Adrenal gland (tissue), 5 donors: ENCODE data around the gene IGFBPL1.

Source experiments
- POLR2A ChIP-seq, 2 donors: fragments of 450-650 bp; IDR thresholded peaks; one replicate each; pipeline ENCODE4 v1.6.1; 2017; ENCODE audit warnings: antibody characterized with exemption in 2 of 2, mild to moderate bottlenecking in 2 of 2, moderate library complexity in 1 of 2
- TF ChIP-seq, protein P1 (sequence below), 6 experiments: fragments of 450-650 bp in 4 of 6; fragments of 200-600 bp in 2 of 6; sonication (generic) in 1 of 6; IDR thresholded peaks; 1 replicate in 5 of 6; 2 replicates in 1 of 6; pipeline versions ENCODE4 v1.5.1 to v1.8.0; 2016 to 2021; ENCODE audit warnings: antibody characterized with exemption in 6 of 6, mild to moderate bottlenecking in 2 of 6, moderate library complexity in 1 of 6
- donor health status: DM: no; HTN: no; CAD: no.

DNA sequence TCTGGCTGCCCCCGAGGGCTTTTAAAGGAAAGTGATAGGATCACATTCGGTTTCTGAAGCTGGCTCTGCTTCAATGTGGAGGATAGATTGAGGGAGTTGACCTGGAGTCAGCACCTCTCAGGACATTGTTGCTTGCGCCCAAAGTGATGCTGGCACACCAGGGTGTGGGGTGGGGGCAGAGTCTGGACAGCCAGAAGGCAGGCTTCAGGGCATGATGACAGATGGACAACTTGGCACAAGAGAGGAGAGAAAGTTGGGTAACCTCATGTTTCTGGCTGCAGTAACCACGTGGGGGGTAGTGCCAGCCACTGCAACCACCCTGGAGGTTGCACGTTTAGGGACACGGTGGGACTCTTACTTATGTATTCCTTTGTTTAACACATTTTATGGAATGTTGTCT, 22.3 kb downstream of the IGFBPL1 start:
- TF ChIP-seq, protein P1, sequence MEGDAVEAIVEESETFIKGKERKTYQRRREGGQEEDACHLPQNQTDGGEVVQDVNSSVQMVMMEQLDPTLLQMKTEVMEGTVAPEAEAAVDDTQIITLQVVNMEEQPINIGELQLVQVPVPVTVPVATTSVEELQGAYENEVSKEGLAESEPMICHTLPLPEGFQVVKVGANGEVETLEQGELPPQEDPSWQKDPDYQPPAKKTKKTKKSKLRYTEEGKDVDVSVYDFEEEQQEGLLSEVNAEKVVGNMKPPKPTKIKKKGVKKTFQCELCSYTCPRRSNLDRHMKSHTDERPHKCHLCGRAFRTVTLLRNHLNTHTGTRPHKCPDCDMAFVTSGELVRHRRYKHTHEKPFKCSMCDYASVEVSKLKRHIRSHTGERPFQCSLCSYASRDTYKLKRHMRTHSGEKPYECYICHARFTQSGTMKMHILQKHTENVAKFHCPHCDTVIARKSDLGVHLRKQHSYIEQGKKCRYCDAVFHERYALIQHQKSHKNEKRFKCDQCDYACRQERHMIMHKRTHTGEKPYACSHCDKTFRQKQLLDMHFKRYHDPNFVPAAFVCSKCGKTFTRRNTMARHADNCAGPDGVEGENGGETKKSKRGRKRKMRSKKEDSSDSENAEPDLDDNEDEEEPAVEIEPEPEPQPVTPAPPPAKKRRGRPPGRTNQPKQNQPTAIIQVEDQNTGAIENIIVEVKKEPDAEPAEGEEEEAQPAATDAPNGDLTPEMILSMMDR (IDR thresholded peaks at IDR 0.05): no peak
- no peak for TF ChIP-seq POLR2A (IDR thresholded peaks at IDR 0.05)
